ENCODE results near the gene PAX8.

PAX8 gene

GRCh38 chr2:113224647-113225236, 54.0 kb downstream of the PAX8 start:
- no peak for DNase-seq

- no peak for DNase-seq
These were observed 54.9 kb downstream of the PAX8 start for GRCh38 chr2:113223813-113224212.

- no peak for DNase-seq
These were observed 56.9 kb downstream of the PAX8 start for GRCh38 chr2:113221846-113222245.

- no peak for DNase-seq
These were observed 57.6 kb downstream of the PAX8 start for GRCh38 chr2:113220970-113221708.

- peak in 1 of 56 donors; percentile 18 for DNase-seq
These were observed 58.7 kb downstream of the PAX8 start for GRCh38 chr2:113219889-113220641.

- DNase-seq: no peak
These were observed 59.2 kb downstream of the PAX8 start for GRCh38 chr2:113219525-113219888.

- no peak for DNase-seq
These were observed 59.7 kb downstream of the PAX8 start for GRCh38 chr2:113219092-113219441.

- peak in 12 of 56 donors; percentile 11 to 44 (median 22) for DNase-seq
These were observed 60.2 kb downstream of the PAX8 start for GRCh38 chr2:113218283-113219091.

- DNase-seq: no peak
These were observed 61.1 kb downstream of the PAX8 start for GRCh38 chr2:113217455-113218282.

- no peak for DNase-seq
These were observed 61.7 kb downstream of the PAX8 start for GRCh38 chr2:113216891-113217454.

GRCh38 chr2:113216321-113216720, 62.4 kb downstream of the PAX8 start:
- no peak for DNase-seq

GRCh38 chr2:113215056-113215455, 63.7 kb downstream of the PAX8 start:
- DNase-seq: no peak

- no peak for DNase-seq
These were observed 64.6 kb downstream of the PAX8 start for GRCh38 chr2:113214141-113214540.

GRCh38 chr2:113213061-113213930, 65.4 kb downstream of the PAX8 start:
- DNase-seq: no peak

GRCh38 chr2:113212245-113213060, 66.3 kb downstream of the PAX8 start:
- peak in 8 of 56 donors; percentile 12 to 40 (median 24) for DNase-seq

GRCh38 chr2:113211226-113212105, 67.3 kb downstream of the PAX8 start:
- no peak for DNase-seq

- DNase-seq: no peak
These were observed 69.0 kb downstream of the PAX8 start for GRCh38 chr2:113209646-113210171.

Measured in amygdala (tissue), 56 donors.